ENCODE measurements around the gene SPOCK3.

SPOCK3 gene

DNA sequence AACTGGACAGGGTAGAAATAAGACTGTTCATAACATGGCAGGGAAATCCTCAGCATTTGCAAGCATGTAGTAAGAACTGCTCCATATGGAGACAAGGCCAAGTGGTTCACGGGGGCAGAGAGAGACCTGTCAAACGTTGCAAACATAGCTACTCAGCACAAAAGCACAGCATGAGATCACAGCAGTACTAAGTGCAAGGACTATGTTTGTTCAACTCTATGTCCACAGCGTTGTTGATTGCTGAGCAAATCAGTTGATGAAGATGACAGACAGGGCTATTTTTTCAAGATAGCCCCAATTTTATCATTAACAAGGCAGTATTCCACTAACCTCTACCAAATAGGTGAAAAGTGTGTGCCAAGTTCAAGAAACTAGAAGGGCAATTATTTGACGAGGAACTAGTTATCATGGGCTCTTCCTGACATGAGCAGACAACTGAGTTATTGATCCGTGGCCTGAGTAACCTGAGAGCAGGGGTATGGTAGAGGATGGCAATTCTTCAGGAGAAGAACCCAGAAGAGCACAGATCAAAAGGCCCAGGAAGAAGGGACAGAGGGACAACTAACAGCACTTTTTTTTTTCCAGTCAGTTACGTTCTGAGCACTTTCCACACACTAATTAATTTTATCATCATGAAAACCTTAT is 57.4 kb downstream of the SPOCK3 start:
- no peak for DNase-seq (ENCODE audit: low read depth)

- no peak for DNase-seq (ENCODE audit: low read depth)
Observed at GRCh38 chr4:167171928-167172327, 62.4 kb downstream of the SPOCK3 start.

- DNase-seq (ENCODE audit: low read depth): no peak
Observed at GRCh38 chr4:167168611-167169010, 65.7 kb downstream of the SPOCK3 start.

DNA sequence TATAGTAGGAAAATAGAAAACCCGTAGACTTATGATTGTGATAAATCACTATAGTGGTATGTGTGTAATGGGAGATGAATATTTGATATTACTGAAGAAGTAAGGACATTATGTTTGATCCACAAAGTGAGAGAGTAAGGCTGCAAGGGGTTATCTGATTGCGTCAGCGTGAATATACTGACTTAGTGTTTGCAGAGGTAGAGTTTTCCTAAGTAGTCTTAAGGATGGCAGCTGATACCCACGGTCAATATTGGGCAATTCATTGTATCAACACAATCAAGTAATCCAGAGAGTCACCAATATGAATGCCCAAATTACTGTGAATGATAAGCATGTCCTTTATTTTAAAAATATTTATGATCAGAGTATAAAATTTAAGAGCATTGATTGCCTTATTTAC is 83.7 kb downstream of the SPOCK3 start:
- DNase-seq (ENCODE audit: low read depth): no peak

- no peak for DNase-seq (ENCODE audit: low read depth)
Observed at GRCh38 chr4:167144605-167145004, 89.7 kb downstream of the SPOCK3 start.

- DNase-seq (ENCODE audit: low read depth): no peak
Observed at GRCh38 chr4:167143018-167143417, 91.3 kb downstream of the SPOCK3 start.

- no peak for DNase-seq (ENCODE audit: low read depth)
Observed at GRCh38 chr4:167136270-167136669, 98.0 kb downstream of the SPOCK3 start.

GRCh38 chr4:167129146-167129545 is 105.1 kb downstream of the SPOCK3 start:
- DNase-seq (ENCODE audit: low read depth): no peak

GRCh38 chr4:167119392-167119791 is 114.9 kb downstream of the SPOCK3 start:
- no peak for DNase-seq (ENCODE audit: low read depth)

- DNase-seq (ENCODE audit: low read depth): no peak
Observed at GRCh38 chr4:167117273-167117672, 117.0 kb downstream of the SPOCK3 start.

- DNase-seq (ENCODE audit: low read depth): no peak
Observed at GRCh38 chr4:167114416-167114971, 119.8 kb downstream of the SPOCK3 start.

GRCh38 chr4:167111622-167112021 is 122.7 kb downstream of the SPOCK3 start:
- no peak for DNase-seq (ENCODE audit: low read depth)

- no peak for DNase-seq (ENCODE audit: low read depth)
Observed at GRCh38 chr4:167111092-167111491, 123.2 kb downstream of the SPOCK3 start.

DNA sequence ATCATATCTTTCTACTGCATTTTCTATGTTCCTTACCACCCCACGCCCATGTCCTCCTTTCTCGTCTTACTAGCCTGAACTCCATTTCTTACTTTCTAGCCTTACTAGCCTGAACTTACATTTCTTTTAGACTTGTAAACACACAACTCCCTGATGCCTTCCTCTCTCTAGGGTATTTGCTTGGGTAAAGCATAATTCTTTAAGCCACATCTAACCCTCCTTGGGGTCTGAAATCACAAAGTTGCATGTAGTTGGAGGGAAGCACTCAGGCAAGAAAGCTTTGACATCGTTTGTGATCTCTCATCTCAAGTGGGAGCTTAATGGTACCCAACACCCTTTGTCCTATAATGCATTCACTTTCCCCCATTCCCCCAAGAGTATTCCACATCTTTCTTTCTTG is 124.4 kb downstream of the SPOCK3 start:
- DNase-seq (ENCODE audit: low read depth): no peak

GRCh38 chr4:167105857-167106256 is 128.4 kb downstream of the SPOCK3 start:
- no peak for DNase-seq (ENCODE audit: low read depth)

DNA sequence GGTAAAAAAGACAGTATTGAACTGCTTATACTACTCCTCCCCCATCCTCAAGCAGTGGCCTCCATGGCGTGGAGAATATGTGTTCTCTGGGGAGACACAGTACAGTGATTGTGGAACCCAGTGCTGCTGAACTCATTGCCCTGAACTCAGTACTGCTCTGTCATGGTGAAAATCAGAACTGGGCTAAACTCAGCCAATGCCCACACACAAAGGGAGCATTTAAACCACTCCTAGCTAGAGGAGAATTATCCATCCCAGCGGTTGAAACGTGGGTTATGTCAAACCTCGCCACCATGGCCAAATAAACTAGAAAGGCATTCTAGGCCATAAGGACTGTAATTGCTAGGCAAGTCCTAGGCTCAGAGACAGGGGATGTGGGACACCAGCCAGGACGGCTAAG is 131.8 kb downstream of the SPOCK3 start:
- DNase-seq (ENCODE audit: low read depth): no peak

DNA sequence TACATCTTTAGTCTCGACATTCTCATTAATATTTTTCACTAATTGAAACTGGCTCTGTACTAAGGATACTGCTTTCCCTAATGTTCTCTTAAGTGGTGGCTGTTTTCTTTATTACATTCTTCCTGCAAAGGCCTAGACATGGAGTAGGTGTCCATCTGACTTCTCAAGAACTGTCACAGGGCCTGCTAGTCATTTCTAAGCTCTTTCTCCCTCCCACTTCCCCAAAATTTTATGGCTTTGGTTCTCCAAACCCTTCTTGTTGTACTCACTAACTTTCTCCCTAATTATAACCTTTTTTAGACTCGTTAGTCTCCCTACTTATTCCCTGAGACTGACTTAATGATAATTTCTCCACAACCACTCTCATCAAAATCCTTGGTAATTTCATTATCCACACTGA is 133.3 kb downstream of the SPOCK3 start:
- no peak for DNase-seq (ENCODE audit: low read depth)

GRCh38 chr4:167100120-167100519 is 134.2 kb downstream of the SPOCK3 start:
- no peak for DNase-seq (ENCODE audit: low read depth)

- DNase-seq (ENCODE audit: low read depth): no peak
Observed at GRCh38 chr4:167088115-167088514, 146.2 kb downstream of the SPOCK3 start.

DNA sequence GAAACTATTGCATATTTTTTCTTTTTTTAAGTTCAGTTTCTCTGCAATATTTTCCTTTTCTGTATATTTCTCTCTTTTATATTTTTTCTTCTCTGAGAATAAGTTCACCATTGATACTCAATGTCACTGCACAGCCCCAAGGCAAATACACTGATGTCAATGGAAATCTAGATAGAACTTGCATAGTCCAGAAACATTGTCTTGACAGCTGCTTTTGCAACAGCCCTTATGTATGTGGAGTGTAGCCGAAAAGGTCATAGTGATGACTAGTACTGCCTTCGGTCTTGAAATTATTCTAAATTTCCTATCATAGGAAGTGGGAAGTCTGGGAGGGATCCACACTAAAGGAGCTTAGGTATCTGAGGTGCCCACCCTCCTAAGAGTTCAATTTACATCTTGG is 150.0 kb downstream of the SPOCK3 start:
- DNase-seq (ENCODE audit: low read depth): no peak

DNA sequence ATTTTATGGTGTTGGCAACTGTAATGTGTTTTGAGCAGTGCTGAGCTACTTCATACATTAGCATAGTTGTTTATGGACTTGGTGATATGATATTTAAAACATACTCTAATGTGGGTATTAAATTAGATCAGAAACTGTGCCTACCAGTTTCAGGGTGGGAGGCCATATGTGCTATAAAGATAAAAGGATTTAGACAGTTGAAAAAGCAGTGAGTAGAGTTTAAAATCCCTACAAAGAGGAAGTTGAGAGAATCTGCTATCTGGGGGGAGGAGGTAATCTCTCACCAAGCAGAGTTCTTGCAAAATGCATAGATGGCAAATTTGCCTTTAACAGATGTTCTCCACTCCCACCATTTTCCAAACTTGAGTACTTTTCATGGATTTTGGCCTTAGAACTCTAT is 154.5 kb downstream of the SPOCK3 start:
- DNase-seq (ENCODE audit: low read depth): no peak

DNA sequence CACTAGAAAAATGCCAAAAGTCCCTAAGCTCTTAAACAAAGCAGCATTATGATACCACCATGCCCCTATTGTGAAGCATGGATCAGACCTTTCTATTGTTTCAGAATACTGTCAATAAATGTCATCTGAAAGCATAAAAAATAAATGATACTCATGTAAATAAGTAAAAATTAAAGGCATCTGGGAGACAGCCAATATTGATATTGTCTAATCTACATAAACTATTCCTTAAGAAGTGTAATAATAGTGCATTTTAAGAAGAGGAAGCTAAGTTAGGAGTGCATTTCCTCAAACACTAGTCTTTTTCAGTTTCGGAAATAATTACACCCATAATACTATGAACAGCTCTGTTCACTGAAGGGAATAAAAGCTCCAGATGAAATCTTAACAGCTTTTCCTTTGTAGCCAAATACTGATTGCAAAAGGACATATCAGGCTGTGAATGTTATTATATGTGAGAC is 181.6 kb downstream of the SPOCK3 start:
- no peak for DNase-seq (ENCODE audit: low read depth)

GRCh38 chr4:167049257-167049656 is 185.0 kb downstream of the SPOCK3 start:
- DNase-seq (ENCODE audit: low read depth): no peak

- DNase-seq (ENCODE audit: low read depth): no peak
Observed at GRCh38 chr4:167041524-167041923, 192.8 kb downstream of the SPOCK3 start.
